Activated CD4-positive, alpha-beta T cell treated with anti-CD3 and anti-CD28 coated beads for 36 hours (primary cell): ENCODE results near the gene HNF1B. TPM values are rescaled to one million over a fixed set of nuclear protein-coding genes. Genes with fewer than 3 reads are reported as not detected.
"Not testable (repeated sequence)": the region's sequence is repeated elsewhere in the genome, so short reads cannot be mapped to it uniquely, and the experiment has no call there.

ENCODE experiments used
- ATAC-seq: fragments of 200-7000 bp; cut with Tn5 transposase; one replicate; pipeline ENCODE4 v1.10.0; 2021; ENCODE audit warnings: mild to moderate bottlenecking, moderate library complexity
- CTCF ChIA-PET: fragments of 350-600 bp; sonication (Branson Sonifier 250); formaldehyde crosslinking; loops from one replicate; lab custom pipeline; 2021; ENCODE audit warnings: antibody characterized with exemption; lab: Charles Lee
- POLR2A ChIA-PET: fragments of 350-600 bp; sonication (Branson Sonifier 250); formaldehyde crosslinking; loops from one replicate; lab custom pipeline; 2021; ENCODE audit warnings: antibody characterized with exemption, inconsistent platforms; lab: Charles Lee
- DNase-seq: peaks from one replicate; pipeline ENCODE4 v3.0.0-alpha.2; 2020
- H3K27ac Mint-ChIP-seq: one replicate; pipeline ENCODE4 v1.8.0; 2021; ENCODE audit warnings: mixed read lengths
- H3K27me3 Mint-ChIP-seq: one replicate; pipeline ENCODE4 v1.8.0; 2021; ENCODE audit warnings: mixed read lengths
- H3K36me3 Mint-ChIP-seq: one replicate; pipeline ENCODE4 v1.8.0; 2021; ENCODE audit warnings: low read depth, mixed read lengths
- H3K4me1 Mint-ChIP-seq: one replicate; pipeline ENCODE4 v1.8.0; 2021; ENCODE audit warnings: mixed read lengths
- H3K4me3 Mint-ChIP-seq: one replicate; pipeline ENCODE4 v1.8.0; 2021; ENCODE audit warnings: mild to moderate bottlenecking, moderate library complexity, mixed read lengths
- H3K9me3 Mint-ChIP-seq: one replicate; pipeline ENCODE4 v1.8.0; 2021; ENCODE audit warnings: low read depth, mixed read lengths
- intact Hi-C, 2 experiments: fragments of 100-400 bp; cut with DNase I in 1 of 2; cut with micrococcal nuclease in 1 of 2; formaldehyde crosslinking; loops; one replicate each; pipeline versions ENCODE4 v1.14.2 to v1.15.1; 2022 to 2024; cut with DNase I, micrococcal nuclease
- total RNA-seq, 2 experiments: library from RNA; stranded (reverse); gene quantifications; one replicate each; pipeline ENCODE4 v1.2.3, GENCODE V29; 2021

The HNF1B gene
- total RNA-seq, 2 experiments from 2014 or later: not detected

DNA sequence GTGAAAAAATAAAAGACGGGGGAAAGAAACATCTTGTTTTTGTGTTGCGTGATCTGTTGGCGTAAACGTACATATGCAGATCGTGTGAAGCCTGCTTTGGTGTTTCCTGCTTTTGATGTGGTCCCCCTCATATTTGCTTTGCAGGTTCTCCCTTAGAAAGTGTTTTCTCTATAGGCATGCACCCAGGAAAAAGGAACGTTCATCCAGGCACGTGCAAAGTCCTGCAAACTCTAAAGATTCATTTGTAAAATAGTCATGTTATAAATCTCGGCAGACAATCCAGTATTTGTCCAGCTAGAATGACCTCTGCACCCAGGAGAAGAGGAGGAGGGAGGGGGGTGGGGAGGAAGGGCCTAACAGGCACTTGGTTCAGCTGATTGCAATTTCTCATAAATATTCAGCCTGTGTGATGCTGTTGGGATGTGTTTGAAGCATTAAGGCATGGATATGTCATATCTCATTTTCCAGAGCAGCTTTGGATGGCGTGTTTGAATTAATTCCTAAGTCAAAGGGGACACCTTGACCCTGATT is 61.3 kb downstream of the HNF1B start:
- no peaks in the 10 kb centered on the region for H3K9me3 Mint-ChIP-seq
- CTCF ChIA-PET: interaction anchor here (0.6 kb wide), 1 partner anchor 132 kb away, joined by 3 read pairs; no protein-coding TSS in a partner anchor
- DNase-seq (no peak), ATAC-seq (no peak)
- H3K36me3 Mint-ChIP-seq: no peaks in the 10 kb centered on the region
- peaks cover 5% of the 10 kb centered on the region for H3K4me1 Mint-ChIP-seq
- POLR2A ChIA-PET: no interaction called here
- no peak overlapping the region for H3K4me3 Mint-ChIP-seq
- H3K27me3 Mint-ChIP-seq: peaks cover under 1% of the 10 kb centered on the region
- H3K27ac Mint-ChIP-seq: no peak overlapping the region
- intact Hi-C loops: no loop called here

GRCh38 chr17:37682007-37682406 is 62.9 kb downstream of the HNF1B start:
- intact Hi-C loops: no loop called here
- Mint-ChIP-seq H3K27me3 (peaks cover 7% of the 10 kb centered on the region), H3K36me3 (no peaks in the 10 kb centered on the region), H3K4me1 (peaks cover 5% of the 10 kb centered on the region), H3K27ac (peak overlapping the region; percentile 2), H3K4me3 (no peak overlapping the region), H3K9me3 (no peaks in the 10 kb centered on the region)
- POLR2A ChIA-PET: no interaction called here
- DNase-seq (no peak), ATAC-seq (no peak)
- CTCF ChIA-PET: interaction anchor here (1.2 kb wide), 1 partner anchor 13 kb away, joined by 3 read pairs; no protein-coding TSS in a partner anchor

DNA sequence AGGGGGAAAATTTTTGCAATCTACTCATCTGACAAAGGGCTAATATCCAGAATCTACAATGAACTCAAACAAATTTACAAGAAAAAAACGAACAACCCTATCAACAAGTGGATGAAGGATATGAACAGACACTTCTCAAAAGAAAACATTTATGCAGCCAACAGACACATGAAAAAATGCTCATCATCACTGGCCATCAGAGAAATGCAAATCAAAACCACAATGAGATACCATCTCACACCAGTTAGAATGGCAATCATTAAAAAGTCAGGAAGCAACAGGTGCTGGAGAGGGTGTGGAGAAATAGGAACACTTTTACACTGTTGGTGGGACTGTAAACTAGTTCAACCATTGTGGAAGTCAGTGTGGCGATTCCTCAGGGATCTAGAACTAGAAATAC is 64.9 kb downstream of the HNF1B start:
- H3K4me3 Mint-ChIP-seq, H3K36me3 Mint-ChIP-seq, intact Hi-C loops, H3K27ac Mint-ChIP-seq, POLR2A ChIA-PET, H3K9me3 Mint-ChIP-seq, ATAC-seq, CTCF ChIA-PET, H3K4me1 Mint-ChIP-seq, DNase-seq: not testable (repeated sequence)
- H3K27me3 Mint-ChIP-seq: peaks cover 17% of the 10 kb centered on the region

DNA sequence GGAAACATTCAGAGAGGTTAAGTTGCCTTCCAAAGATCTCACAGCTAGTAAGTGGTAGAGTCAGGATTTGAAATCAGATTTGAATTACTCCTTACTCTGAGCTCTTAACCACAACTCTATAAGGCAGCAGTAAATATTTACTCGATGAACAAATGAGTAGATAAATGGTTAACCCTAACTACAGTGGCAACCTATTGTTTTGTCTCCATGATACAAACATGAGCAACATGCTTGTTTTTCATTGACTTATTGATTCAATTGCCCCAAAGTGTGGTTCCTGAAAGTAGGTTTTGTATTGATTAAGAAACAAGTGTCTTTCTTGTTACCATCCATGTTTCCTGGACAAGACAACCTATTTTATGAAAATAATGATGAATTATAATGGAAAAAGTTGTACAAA is 66.8 kb downstream of the HNF1B start:
- Mint-ChIP-seq H3K36me3 (no peaks in the 10 kb centered on the region), H3K4me3 (no peak overlapping the region), H3K9me3 (no peaks in the 10 kb centered on the region), H3K27ac (no peak overlapping the region), H3K27me3 (peaks cover 17% of the 10 kb centered on the region), H3K4me1 (no peaks in the 10 kb centered on the region)
- ATAC-seq: no peak
- intact Hi-C loops: no loop called here
- ChIA-PET POLR2A (no interaction called here), CTCF (no interaction called here)
- no peak for DNase-seq

DNA sequence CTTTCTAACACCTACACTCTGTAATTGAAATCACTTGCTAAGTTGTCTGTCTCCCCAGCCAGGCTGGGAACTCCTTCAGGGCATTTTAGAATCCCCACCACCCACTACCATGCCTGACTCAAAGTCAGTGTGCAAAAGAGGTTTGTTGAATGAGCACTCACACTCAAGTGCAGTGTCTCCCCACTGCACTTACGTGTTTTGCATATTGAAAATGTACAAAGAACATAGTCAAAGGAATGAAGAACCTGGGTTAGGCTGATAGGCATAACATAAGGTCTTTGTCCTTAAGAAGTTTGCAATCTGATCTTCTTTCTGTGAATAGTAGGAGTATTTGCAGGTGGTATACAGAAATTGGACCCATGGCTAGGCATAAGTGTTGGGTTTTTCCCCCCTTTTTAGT is 67.8 kb downstream of the HNF1B start:
- Mint-ChIP-seq H3K36me3 (no peaks in the 10 kb centered on the region), H3K27ac (no peak overlapping the region), H3K27me3 (peaks cover 17% of the 10 kb centered on the region), H3K4me3 (no peak overlapping the region), H3K9me3 (no peaks in the 10 kb centered on the region), H3K4me1 (no peaks in the 10 kb centered on the region)
- DNase-seq: no peak
- CTCF ChIA-PET: no interaction called here
- no peak for ATAC-seq
- POLR2A ChIA-PET: no interaction called here
- intact Hi-C loops: no loop called here

GRCh38 chr17:37676115-37676925 is 68.5 kb downstream of the HNF1B start:
- H3K36me3 Mint-ChIP-seq: no peaks in the 10 kb centered on the region
- ChIA-PET CTCF (no interaction called here), POLR2A (no interaction called here)
- no peak overlapping the region for H3K4me3 Mint-ChIP-seq
- no peaks in the 10 kb centered on the region for H3K4me1 Mint-ChIP-seq
- no peaks in the 10 kb centered on the region for H3K9me3 Mint-ChIP-seq
- intact Hi-C loops: no loop called here
- ATAC-seq (no peak), DNase-seq (no peak)
- H3K27ac Mint-ChIP-seq: no peak overlapping the region
- peaks cover 17% of the 10 kb centered on the region for H3K27me3 Mint-ChIP-seq

DNA sequence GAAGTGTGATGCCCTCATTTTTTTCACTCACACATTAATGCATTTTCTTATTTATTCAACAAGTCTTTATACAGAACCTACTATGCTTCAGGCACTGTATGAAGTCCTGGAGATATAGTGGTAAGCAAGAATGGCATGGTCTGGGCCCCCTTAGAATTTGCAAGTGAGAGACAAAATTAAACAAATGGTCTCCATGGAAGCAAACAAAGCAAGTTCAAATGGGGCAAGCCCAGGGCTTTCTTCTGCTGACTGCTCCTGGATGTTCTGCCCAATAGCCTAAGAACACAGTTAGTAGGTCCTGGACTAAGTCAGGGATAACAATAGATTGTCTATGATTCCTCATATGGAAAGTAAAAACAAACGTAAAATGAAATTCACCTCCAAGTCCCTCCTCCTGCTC is 70.3 kb downstream of the HNF1B start:
- DNase-seq (no peak), ATAC-seq (no peak)
- no peak overlapping the region for H3K27ac Mint-ChIP-seq
- no peaks in the 10 kb centered on the region for H3K36me3 Mint-ChIP-seq
- peaks cover 17% of the 10 kb centered on the region for H3K27me3 Mint-ChIP-seq
- CTCF ChIA-PET: interaction anchor here (0.6 kb wide), 2 partner anchors 99 to 139 kb away, joined by 5 to 6 read pairs; no protein-coding TSS in a partner anchor
- intact Hi-C loops: no loop called here
- no peaks in the 10 kb centered on the region for H3K4me1 Mint-ChIP-seq
- no peaks in the 10 kb centered on the region for H3K9me3 Mint-ChIP-seq
- POLR2A ChIA-PET: no interaction called here
- no peak overlapping the region for H3K4me3 Mint-ChIP-seq

DNA sequence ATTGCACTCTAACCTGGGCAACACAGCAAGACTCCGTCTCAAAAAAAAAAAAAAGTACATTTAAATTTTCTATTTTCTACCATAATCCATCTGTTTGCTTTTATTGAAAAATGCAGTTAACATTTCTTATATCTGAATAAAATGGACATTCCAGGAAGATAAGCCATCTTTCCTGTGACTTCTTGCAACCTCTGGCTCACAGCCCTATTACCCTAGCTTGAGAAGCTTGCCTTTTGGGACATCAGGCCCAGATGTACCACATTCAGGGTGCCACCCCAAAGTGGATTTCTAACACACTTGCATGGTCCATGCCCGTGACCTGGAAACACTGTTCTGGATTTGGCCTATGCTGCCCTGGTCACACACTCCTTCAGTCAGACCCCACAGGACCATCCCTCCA is 71.5 kb downstream of the HNF1B start:
- Mint-ChIP-seq H3K4me1 (no peaks in the 10 kb centered on the region), H3K9me3 (no peaks in the 10 kb centered on the region), H3K4me3 (no peak overlapping the region), H3K36me3 (no peaks in the 10 kb centered on the region), H3K27me3 (peaks cover 15% of the 10 kb centered on the region), H3K27ac (no peak overlapping the region)
- ChIA-PET CTCF (interaction anchor here (0.6 kb wide), 1 partner anchor 265 kb away, joined by 3 read pairs; no protein-coding TSS in a partner anchor), POLR2A (no interaction called here)
- ATAC-seq (no peak), DNase-seq (no peak)
- intact Hi-C loops: no loop called here

GRCh38 chr17:37672548-37673078 is 72.2 kb downstream of the HNF1B start:
- Mint-ChIP-seq H3K27me3 (peaks cover 10% of the 10 kb centered on the region), H3K36me3 (no peaks in the 10 kb centered on the region), H3K27ac (no peak overlapping the region), H3K4me1 (no peaks in the 10 kb centered on the region), H3K9me3 (no peaks in the 10 kb centered on the region), H3K4me3 (no peak overlapping the region)
- ChIA-PET CTCF (interaction anchor here (0.6 kb wide), 1 partner anchor 99 kb away, joined by 3 read pairs; no protein-coding TSS in a partner anchor), POLR2A (no interaction called here)
- no peak for DNase-seq
- ATAC-seq: no peak
- intact Hi-C loops: no loop called here

DNA sequence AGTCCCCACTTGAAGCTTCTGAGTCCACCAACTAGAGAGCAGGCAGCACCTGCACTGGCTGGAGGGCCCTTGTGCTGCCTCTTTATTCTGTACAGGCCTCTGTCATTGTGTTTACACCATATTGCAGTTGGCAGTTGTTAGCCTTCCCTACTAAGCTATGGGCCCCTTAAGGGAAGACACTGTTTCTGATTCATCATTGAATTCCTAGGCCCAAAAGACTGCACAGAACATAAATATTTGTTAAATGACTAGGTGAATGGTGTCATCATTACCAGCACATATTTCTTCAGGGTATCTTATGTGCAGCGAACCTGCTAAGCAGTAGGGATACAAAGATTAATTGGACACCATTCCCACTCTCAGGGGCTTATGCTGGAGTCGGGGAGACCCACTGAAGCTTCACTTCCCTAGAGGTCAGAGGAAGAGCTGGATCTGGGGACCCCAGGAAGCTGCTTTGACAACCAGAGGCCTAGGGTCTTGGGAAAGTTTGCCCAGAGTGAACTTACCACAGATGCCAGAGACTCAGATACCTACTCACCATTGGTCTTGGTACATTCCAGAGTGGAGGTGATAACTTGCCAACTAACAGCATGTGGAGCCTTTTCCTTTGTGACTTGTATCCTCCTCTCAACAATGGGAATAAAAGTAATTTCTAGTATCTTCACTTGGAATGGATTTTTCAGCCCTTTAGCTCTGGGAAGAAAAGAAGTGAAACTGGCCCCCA is 72.9 kb downstream of the HNF1B start:
- Mint-ChIP-seq H3K4me3 (no peak overlapping the region), H3K4me1 (no peaks in the 10 kb centered on the region), H3K27ac (no peak overlapping the region), H3K36me3 (no peaks in the 10 kb centered on the region), H3K27me3 (peaks cover 9% of the 10 kb centered on the region), H3K9me3 (no peaks in the 10 kb centered on the region)
- intact Hi-C loops: no loop called here
- POLR2A ChIA-PET: no interaction called here
- ATAC-seq (no peak), DNase-seq (no peak)
- CTCF ChIA-PET: interaction anchor here (0.6 kb wide), 1 partner anchor 99 kb away, joined by 3 read pairs; no protein-coding TSS in a partner anchor

GRCh38 chr17:37671028-37671823 is 73.6 kb downstream of the HNF1B start:
- intact Hi-C loops: no loop called here

More at GRCh38 chr17:37671028-37671823, 73.6 kb downstream of the HNF1B start:
- ChIA-PET POLR2A (no interaction called here), CTCF (no interaction called here)
- DNase-seq: no peak
- Mint-ChIP-seq H3K4me1 (no peaks in the 10 kb centered on the region), H3K4me3 (no peak overlapping the region), H3K27ac (no peak overlapping the region), H3K36me3 (no peaks in the 10 kb centered on the region), H3K27me3 (peaks cover 3% of the 10 kb centered on the region), H3K9me3 (no peaks in the 10 kb centered on the region)
- ATAC-seq: no peak
